Hair follicular keratinocyte (primary cell): ENCODE measurements around the gene FAIM. TPM values are rescaled to one million over a fixed set of nuclear protein-coding genes. Genes with fewer than 3 reads are reported as not detected.

Experiments used
- total RNA-seq: library from RNA; depleted of rRNA; stranded (reverse); fragments of >200 nt; gene quantifications from 2 replicates; pipeline ENCODE4 v1.2.3, GENCODE V29; 2015

FAIM gene, protein sequence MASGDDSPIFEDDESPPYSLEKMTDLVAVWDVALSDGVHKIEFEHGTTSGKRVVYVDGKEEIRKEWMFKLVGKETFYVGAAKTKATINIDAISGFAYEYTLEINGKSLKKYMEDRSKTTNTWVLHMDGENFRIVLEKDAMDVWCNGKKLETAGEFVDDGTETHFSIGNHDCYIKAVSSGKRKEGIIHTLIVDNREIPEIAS
- 9.4 and 12.1 TPM in 2 replicates for total RNA-seq

DNA sequence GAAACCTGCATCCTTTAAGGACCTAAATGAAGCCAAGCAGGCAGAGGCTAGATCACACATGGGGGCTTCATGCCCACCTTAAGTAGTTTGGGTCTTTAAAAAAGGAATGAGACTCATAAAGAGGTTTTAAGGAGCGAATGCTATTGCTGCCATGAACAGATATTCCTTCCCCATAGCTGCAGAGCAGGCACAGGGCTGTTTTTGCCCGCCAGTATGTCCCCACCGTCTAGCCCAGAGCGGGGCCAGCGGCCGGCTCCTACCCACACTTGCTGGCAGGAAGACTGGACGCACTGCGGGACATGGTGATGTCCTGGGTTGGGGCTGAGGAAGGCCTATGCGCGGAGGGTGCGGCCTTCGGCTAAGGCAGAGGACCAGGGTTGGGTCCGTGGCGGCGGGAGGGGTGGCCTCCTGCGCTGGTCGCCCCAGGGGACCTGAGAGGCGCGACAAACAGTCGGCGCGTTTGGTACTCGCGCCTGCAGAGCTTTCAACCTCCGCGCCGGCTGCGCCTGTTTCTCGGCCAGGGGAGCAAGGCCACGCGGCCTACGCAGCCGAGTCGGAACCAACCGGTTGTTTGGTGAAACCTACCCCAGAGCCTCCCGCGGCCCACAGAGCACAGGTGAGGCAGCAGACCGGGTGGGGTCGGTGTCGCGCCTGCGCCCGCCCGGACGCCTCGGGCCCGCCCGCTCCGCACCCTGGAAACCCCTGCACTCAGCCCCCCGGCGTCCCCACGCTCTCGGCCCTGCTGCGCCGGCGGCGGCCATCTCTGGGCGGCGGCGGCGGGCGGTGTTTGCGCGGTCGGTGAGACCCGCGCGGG lies at the start of gene FAIM:
TSS of gene FAIM (plus strand) at position 450 of the 814 bp plus-strand sequence. CDS start 10,956 bp downstream, outside the sequence.

DNA sequence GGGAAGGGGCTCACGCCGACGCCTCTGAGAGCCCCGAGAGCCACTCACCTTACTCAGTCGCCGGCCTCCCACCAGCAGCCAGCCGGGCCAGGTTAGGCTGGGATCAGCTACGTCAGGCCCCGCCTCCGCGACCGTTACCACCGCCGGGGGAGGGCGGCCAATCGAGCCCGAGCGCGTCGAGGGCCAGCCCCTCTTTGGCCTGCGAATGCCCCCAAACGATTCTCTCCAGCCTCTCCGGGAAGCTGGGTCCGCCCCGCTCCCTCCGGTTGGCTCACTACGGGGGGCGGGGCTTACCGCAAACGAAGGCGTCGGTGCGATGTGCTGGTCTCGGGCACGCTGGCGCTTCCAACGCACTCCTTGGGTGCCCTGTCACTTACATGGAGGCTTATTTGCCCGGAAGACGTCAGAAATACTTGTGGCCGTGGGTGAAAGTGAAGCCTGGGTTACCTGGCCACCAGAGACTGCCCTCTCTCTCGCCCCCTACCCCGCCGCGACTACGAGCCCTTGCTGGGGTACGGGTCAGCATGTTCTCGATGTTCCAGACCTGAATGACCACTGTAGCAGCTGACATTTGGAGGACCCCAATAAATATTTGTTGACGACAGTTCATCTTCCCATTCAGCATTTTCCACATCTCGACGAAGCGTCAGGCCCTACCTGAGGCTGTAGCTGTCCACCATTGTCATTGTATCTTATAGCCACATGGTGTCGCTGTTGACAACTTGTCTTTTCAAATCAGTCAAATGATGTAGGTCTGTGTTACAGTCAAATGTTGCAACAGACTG lies 14.2 kb upstream of the FAIM start, which contains the start of gene CEP70:
TSS of gene CEP70 (minus strand) at position 111 of the 785 bp plus-strand sequence. CDS start 21,333 bp downstream, outside the sequence.

Other genes with a start within 250 kb of the FAIM start
- 0.65 and 1.5 TPM in 2 replicates for gene ESYT3, start 174.2 kb upstream of the FAIM start, total RNA-seq
- 10.9 and 13.1 TPM in 2 replicates for gene CEP70, start 14.5 kb upstream of the FAIM start, total RNA-seq
- 14.0 and 14.5 TPM in 2 replicates for gene PIK3CB, start 226.2 kb downstream of the FAIM start, total RNA-seq